Mammary epithelial cell (primary cell): Measurements from ENCODE around the gene P2RX7.
"Not testable (repeated sequence)": the region's sequence is repeated elsewhere in the genome, so short reads cannot be mapped to it uniquely, and the experiment has no call there.

ENCODE experiments used
- EZH2 ChIP-seq: IDR thresholded peaks from 2 replicates; pipeline ENCODE4 v1.6.1; 2012; ENCODE audit warnings: low read length, inconsistent platforms, borderline replicate concordance
- TF ChIP-seq, protein P1 (sequence below), 2 donors: IDR thresholded peaks in 1 of 2; conservative IDR thresholded peaks in 1 of 2; 2 replicates each; pipeline ENCODE4 v1.5.1; 2011 to 2012; ENCODE audit warnings: inconsistent platforms in 2 of 2, low read length in 2 of 2, mild to moderate bottlenecking in 2 of 2, control low read depth in 1 of 2, low read depth in 1 of 2; ENCODE audit not compliant: insufficient read depth in 1 of 2; ENCODE audit errors: extremely low read depth in 1 of 2

DNA sequence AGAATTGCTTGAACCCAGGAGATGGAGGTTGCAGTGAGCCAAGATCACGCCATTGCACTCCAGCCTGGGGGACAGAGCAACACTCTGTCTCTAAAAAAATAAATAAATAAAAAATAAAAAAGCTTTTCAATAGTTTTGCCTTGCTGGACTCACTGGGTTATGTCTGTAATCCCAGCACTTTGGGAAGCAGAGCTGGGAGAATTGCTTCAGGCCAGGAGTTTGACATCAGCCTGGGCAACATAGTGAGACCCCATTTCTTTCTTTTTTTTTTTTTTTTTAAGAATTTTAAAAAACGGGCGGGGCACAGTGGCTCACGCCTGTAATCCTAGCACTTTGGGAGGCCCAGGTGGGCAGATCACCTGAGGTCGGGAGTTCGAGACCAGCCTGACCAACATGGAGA lies 68.5 kb downstream of the P2RX7 start:
- TF ChIP-seq, protein P1, sequence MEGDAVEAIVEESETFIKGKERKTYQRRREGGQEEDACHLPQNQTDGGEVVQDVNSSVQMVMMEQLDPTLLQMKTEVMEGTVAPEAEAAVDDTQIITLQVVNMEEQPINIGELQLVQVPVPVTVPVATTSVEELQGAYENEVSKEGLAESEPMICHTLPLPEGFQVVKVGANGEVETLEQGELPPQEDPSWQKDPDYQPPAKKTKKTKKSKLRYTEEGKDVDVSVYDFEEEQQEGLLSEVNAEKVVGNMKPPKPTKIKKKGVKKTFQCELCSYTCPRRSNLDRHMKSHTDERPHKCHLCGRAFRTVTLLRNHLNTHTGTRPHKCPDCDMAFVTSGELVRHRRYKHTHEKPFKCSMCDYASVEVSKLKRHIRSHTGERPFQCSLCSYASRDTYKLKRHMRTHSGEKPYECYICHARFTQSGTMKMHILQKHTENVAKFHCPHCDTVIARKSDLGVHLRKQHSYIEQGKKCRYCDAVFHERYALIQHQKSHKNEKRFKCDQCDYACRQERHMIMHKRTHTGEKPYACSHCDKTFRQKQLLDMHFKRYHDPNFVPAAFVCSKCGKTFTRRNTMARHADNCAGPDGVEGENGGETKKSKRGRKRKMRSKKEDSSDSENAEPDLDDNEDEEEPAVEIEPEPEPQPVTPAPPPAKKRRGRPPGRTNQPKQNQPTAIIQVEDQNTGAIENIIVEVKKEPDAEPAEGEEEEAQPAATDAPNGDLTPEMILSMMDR (conservative IDR thresholded peaks at IDR 0.05 in 1 of 2, IDR thresholded peaks at IDR 0.05 in 1 of 2; ENCODE audit: extremely low read depth in 1 of 2, insufficient read depth in 1 of 2, low read depth in 1 of 2, low read length in 2 of 2), result not testable (repeated sequence)
- not testable (repeated sequence) for TF ChIP-seq EZH2
